ENCODE measurements around the gene ZNF780A.
"Not testable (repeated sequence)": the region's sequence is repeated elsewhere in the genome, so short reads cannot be mapped to it uniquely, and the experiment has no call there.

ZNF780A gene

DNA sequence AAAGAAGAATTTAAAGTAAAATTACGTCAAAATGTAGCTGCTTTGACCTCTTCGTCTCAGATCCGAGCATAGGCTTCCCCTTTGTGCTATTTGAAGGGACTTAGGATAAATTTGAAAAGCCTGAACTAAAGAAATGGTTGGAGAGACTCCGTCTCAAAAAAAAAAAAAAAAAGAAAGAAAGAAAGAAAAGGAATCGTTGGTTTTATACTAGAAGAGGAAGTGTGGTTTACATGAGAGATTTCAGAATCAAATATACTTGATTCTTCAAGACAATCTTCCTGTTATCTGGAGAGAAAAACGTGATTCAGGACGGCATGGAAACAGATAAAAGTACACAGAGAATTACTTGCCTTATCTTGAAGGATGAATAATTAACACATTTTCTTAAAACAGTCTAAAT, 34.2 kb downstream of the ZNF780A start:
- Histone ChIP-seq H3K27ac (peak overlapping the region in 1 of 2 donors; percentile 77), H3K4me3 (peak overlapping the region; percentile 96)
- no peak for TF ChIP-seq CTCF (IDR thresholded peaks at IDR 0.05)
- DNase-seq (ENCODE audit: low spot score) = no peak

GRCh38 chr19:40055832-40056504, 34.8 kb downstream of the ZNF780A start, which contains the start of gene ZNF780B:
Gene ZNF780B (minus strand): TSS chr19:40056231. CDS start chr19:40050332, 5,899 bp downstream.
- no peak for TF ChIP-seq CTCF (IDR thresholded peaks at IDR 0.05)
- Histone ChIP-seq H3K27ac (peak within 1 kb of the TSS; percentile 2 to 77), H3K4me3 (peak within 1 kb of the TSS; percentile 96)
- DNase-seq (ENCODE audit: low spot score) = peak; percentile 78

DNA sequence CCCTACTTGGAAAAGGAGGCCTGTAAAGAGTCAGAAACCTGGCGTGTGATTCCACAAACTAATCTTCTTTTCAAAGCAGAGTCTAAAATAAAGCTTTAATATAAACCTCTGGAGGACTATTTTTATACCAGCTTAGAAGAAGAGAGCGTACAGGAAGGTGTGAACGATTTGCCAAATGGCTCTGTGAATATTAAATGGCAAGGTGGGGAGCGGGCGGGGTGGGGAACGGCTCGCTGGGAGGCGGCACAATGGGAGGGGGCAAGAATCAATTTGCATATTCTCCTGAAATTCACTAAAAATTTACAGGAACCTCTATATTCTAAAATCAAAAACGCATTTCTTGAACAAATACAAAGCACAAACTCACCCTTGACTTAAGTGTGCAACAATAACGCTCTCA, 35.7 kb downstream of the ZNF780A start:
- DNase-seq (ENCODE audit: low spot score) = no peak
- no peak for TF ChIP-seq CTCF (IDR thresholded peaks at IDR 0.05)
- peak overlapping the region in 1 of 2 donors; percentile 77 for H3K27ac ChIP-seq
- peak overlapping the region; percentile 96 for H3K4me3 ChIP-seq

DNA sequence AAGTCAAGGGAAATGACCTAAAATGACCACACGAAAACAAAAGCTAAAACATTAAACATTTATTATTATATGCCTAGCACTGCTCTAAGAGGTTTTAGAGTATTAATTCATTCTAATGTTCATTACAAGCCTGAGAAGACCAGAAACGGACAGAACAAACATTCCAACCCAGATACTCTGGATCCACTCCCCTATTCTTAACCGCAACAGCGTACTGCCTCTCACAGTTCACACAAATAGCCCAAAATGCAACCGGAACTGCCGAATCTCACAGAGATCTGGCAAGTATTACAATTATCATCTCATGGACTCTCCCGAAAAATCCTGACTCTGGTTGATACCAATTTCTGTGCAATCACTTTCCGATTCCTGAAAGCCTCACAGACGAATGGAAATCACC, 36.1 kb downstream of the ZNF780A start:
- peak overlapping the region; percentile 96 for H3K4me3 ChIP-seq
- no peak for DNase-seq (ENCODE audit: low spot score)
- no peak for TF ChIP-seq CTCF (IDR thresholded peaks at IDR 0.05)
- H3K27ac ChIP-seq = no peak overlapping the region

GRCh38 chr19:40053491-40053890, 37.3 kb downstream of the ZNF780A start:
- no peak overlapping the region for H3K4me3 ChIP-seq
- no peak overlapping the region for H3K27ac ChIP-seq
- no peak for DNase-seq (ENCODE audit: low spot score)
- no peak for TF ChIP-seq CTCF (IDR thresholded peaks at IDR 0.05)

DNA sequence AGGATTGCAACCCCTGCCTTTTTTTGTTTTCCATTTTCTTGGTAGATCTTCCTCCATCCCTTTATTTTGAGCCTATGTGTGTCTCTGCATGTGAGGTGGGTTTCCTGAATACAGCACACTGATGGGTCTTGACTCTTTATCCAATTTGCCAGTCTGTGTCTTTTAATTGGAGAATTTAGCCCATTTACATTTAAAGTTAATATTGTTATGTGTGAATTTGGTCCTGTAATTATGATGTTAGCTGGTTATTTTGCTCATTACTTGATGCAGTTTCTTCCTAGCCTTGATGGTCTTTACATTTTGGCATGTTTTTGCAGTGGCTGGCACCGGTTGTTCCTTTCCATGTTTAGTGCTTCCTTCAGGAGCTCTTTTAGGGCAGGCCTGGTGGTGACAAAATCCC, 49.0 kb downstream of the ZNF780A start:
- not testable (repeated sequence) for H3K4me3 ChIP-seq; H3K27ac ChIP-seq; DNase-seq (ENCODE audit: low spot score)

DNA sequence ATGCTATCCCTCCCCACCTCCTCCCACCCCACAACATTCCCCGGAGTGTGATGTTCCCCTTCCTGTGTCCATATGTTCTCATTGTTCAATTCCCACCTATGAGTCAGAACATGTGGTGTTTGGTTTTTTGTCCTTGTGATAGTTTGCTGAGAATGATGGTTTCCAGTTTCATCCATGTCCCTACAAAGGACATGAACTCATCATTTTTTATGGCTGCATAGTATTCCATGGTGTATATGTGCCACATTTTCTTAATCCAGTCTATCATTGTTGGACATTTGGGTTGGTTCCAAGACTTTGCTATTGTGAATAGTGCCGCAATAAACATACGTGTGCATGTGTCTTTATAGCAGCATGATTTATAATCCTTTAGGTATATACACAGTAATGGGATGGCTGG, 52.7 kb downstream of the ZNF780A start:
- H3K27ac ChIP-seq; H3K4me3 ChIP-seq; DNase-seq (ENCODE audit: low spot score): not testable (repeated sequence)

DNA sequence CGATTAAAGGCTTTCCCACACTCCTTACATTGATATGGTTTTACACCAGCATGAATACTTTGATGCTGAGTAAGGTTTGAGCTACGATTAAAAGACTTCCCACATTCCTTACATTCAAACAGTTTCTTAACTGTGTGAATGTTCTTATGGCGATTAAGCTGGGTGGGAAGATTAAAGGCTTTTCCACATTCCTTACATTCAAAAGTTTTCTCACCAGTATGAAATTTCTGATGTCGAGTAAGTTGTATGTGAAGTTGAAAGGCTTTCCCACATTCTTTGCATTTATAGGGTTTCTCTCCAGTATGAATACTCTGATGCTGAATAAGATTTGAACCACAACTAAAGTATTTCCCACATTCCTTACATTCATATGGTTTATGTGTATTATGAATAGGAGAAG, 54.7 kb downstream of the ZNF780A start:
- H3K4me3 ChIP-seq = no peak overlapping the region
- DNase-seq (ENCODE audit: low spot score) = no peak

More for the DNA sequence above, 54.7 kb downstream of the ZNF780A start:
- no peak for TF ChIP-seq CTCF (IDR thresholded peaks at IDR 0.05)
- no peak overlapping the region for H3K27ac ChIP-seq
